Mucosa of rectum (tissue), 2 donors: ENCODE results near the gene BCAR3.

ENCODE experiments used
- H3K27ac ChIP-seq, 2 donors: one replicate each; pipeline ENCODE4 v1.7.0; 2013; ENCODE audit warnings: inconsistent platforms in 2 of 2, low read depth in 2 of 2, low read length in 2 of 2
- H3K27me3 ChIP-seq, 2 donors: one replicate each; pipeline ENCODE4 v1.7.0; 2013; ENCODE audit warnings: low read length in 2 of 2; ENCODE audit not compliant: control insufficient read depth in 2 of 2, insufficient read depth in 2 of 2
- H3K36me3 ChIP-seq, 2 donors: one replicate each; pipeline ENCODE4 v1.7.0; 2013; ENCODE audit warnings: low read length in 2 of 2; ENCODE audit not compliant: control insufficient read depth in 2 of 2, insufficient read depth in 2 of 2
- H3K4me1 ChIP-seq, 2 donors: one replicate each; pipeline ENCODE4 v1.7.0; 2013; ENCODE audit warnings: low read length in 2 of 2, mild to moderate bottlenecking in 1 of 2; ENCODE audit not compliant: control insufficient read depth in 2 of 2, insufficient read depth in 2 of 2
- H3K4me3 ChIP-seq, 2 donors: one replicate each; pipeline ENCODE4 v1.7.0; 2013; ENCODE audit warnings: low read length in 2 of 2
- H3K9ac ChIP-seq, 2 donors: one replicate each; pipeline ENCODE4 v1.7.0; 2013; ENCODE audit warnings: low read length in 2 of 2, low read depth in 1 of 2, mild to moderate bottlenecking in 1 of 2
- H3K9me3 ChIP-seq, 2 donors: one replicate each; pipeline ENCODE4 v1.7.0; 2013; ENCODE audit warnings: low read length in 2 of 2; ENCODE audit not compliant: control insufficient read depth in 2 of 2
- donor health status: healthy.
- donor health status: Normal muscosa, but diverticular disease.

Gene BCAR3

DNA sequence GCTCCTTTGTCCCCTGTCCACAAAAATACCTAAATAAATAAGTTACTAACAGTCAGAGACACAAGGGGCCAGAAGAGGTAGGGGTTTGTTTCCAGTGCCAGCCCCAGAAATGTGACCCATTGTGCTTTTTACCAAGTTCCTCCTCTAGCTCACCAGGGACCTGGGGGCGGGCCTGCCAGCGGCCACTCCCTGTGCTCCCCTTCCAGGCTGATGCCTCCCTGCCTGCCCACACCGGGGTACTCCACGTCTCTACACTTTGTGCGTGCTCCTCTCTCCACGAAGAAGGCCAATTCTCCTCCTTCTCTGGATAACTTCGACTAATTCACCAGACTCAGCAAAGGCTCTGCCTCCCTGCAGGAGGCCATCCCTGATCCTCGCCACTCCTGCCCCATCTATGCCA lies 72.1 kb downstream of the BCAR3 start:
- no peak overlapping the region for H3K9ac ChIP-seq
- no peak overlapping the region for H3K4me3 ChIP-seq
- H3K9me3 ChIP-seq: no peaks in the 10 kb centered on the region
- no peak overlapping the region for H3K27ac ChIP-seq
- H3K4me1 ChIP-seq: peaks cover 9 to 10% of the 10 kb centered on the region in 2 donors
- peaks cover 0 to 3% of the 10 kb centered on the region in 2 donors for H3K36me3 ChIP-seq
- H3K27me3 ChIP-seq: no peaks in the 10 kb centered on the region

DNA sequence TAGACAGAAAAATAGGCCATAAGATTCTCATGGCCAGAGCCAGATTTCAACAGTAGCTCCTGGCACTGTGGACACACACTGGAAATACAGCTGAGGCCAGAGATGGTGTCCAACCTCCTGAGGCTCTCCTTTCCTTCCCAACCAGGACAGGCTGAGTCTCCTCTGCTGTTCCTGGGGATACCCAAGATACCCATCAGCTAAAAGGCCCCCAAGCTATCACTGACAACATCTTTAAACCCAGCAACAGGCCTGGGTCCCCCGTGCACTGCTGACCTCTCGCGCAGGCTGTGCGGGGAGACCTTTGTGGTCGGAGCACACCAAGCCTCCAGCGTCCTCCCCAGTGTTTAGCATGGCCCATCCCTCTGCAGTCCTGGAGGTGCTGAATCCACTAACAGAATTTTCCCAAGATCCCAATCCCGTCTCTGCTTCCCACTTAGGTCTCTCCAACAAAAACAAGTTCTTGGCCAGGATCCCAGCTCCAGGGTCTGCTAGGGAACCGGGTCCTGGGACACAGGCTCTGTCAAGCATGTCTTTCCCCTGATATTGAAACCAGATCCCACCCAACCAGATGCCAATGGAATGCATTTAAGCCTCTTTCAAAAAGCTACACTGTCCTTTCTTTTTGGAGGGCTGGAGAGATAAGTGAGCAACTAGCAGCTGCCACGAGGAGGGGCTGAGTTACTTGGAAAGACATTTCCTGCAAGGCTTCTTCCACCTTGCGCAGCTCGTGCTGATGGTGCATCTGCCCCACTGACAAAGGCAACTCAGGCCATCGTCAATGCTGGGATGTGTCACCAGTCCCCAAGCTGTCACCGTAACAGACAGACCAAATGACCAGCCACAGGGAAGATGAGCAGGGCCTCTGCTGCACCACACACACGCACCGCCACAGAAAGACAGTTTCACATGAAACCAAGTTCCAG lies 73.2 kb downstream of the BCAR3 start:
- no peaks in the 10 kb centered on the region for H3K9me3 ChIP-seq
- H3K27me3 ChIP-seq: no peaks in the 10 kb centered on the region
- H3K4me1 ChIP-seq: no peaks in the 10 kb centered on the region
- no peak overlapping the region for H3K4me3 ChIP-seq
- H3K27ac ChIP-seq: no peak overlapping the region
- no peak overlapping the region for H3K9ac ChIP-seq
- peaks cover 0 to 5% of the 10 kb centered on the region in 2 donors for H3K36me3 ChIP-seq

DNA sequence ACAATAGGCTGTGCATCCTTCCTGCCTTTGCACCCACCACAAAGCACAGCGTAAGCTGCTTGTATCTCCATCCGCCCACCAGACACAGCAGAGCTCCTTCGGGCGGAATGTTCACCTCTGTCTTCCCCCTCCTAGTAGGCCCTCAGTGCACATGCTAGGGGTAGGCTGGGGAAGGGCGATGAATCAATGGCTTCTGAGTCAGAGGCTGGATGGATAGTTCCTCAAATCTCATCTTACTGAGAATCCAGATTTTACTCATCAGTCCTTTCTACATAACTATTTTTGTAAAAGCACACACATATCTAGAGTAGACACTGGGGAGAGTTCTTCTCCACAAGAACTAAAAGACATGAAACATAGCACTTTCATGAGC lies 73.8 kb downstream of the BCAR3 start:
- Histone ChIP-seq H3K9ac (no peak overlapping the region), H3K9me3 (no peaks in the 10 kb centered on the region), H3K27ac (no peak overlapping the region), H3K36me3 (peaks cover 2 to 5% of the 10 kb centered on the region in 2 donors), H3K4me3 (no peak overlapping the region), H3K27me3 (no peaks in the 10 kb centered on the region), H3K4me1 (no peaks in the 10 kb centered on the region)

DNA sequence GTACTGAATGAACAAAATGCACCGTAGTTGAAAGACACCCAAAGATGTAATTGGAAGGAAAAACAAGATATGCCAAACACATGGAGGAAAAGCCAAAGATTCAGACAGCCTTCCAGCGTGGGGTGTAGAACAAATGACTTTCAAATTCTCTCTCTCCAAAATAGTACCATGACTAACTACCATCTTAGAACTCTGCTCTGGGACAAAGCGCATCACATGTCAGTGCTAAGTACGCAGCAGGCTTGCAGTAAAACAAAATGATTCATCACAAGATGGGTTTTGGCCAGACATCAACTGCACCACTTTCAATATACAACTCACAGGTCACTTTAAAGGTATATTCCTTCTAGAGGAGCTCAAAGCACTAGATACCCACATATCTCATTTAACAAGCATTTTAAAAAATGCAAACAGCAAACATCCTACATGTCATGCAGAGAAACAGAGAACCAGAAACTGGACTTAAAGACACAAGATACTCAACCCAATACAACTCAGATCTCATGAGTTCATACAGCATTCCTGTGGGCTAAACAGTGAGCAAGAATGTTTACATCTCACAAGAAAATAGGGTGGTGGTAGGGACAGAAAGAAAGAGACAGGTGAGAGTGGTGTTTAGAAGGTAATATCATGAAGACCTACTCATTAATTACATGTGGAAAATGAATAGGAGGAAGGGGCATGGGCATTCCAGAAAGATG lies 75.7 kb downstream of the BCAR3 start:
- no peak overlapping the region for H3K9ac ChIP-seq
- no peaks in the 10 kb centered on the region for H3K4me1 ChIP-seq
- H3K36me3 ChIP-seq: peaks cover 2 to 5% of the 10 kb centered on the region in 2 donors
- no peak overlapping the region for H3K4me3 ChIP-seq
- H3K27me3 ChIP-seq: no peaks in the 10 kb centered on the region
- H3K9me3 ChIP-seq: no peaks in the 10 kb centered on the region
- no peak overlapping the region for H3K27ac ChIP-seq

DNA sequence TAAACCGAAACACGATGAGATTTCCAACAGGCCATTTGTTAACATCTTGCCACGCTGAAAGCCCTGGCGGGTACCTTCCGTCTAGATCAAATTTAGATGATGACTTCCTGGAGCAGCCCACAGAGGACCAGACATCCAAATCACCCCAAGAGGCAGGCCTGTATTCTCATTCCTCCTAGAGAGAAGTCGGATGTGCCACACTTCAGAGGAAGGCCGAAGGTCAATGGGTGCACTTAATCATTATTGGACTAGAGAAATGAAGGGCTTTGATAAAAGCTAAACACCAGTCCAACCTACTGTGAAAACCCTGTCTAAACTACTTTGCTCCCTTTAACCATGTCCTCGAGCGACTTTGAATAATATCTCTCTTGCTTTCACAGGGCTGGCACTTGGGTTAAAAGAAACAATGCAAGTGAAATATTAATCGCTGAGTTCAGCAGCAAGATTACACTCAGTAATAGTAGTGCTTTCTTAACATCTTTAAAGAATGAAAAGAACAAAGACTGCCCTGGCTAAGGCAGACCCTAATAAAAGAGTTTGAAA lies 76.5 kb downstream of the BCAR3 start:
- Histone ChIP-seq H3K9ac (no peak overlapping the region), H3K9me3 (no peaks in the 10 kb centered on the region), H3K4me3 (no peak overlapping the region), H3K27ac (no peak overlapping the region), H3K27me3 (no peaks in the 10 kb centered on the region), H3K36me3 (peaks cover 5 to 7% of the 10 kb centered on the region in 2 donors), H3K4me1 (no peaks in the 10 kb centered on the region)

DNA sequence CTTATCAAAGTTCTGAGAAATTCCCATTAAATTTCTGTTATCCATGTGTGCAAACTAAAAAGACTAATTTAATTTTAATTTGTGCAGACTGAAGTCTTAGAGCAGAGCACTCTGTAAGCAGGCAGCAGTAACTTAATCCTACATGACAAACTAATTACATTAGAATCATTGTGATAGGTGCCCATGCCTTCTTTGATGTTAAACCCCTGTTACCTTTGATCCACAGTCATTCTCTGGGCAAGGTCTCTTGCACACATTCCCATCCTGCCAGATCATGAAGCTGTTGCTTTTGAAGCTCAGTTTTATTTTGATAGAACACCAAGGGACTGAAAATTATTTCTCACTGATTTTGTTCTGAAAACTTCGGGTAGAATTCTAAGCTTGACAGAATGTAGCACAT lies 77.2 kb downstream of the BCAR3 start:
- H3K36me3 ChIP-seq: peaks cover 5 to 7% of the 10 kb centered on the region in 2 donors
- H3K9me3 ChIP-seq: no peaks in the 10 kb centered on the region
- no peak overlapping the region for H3K9ac ChIP-seq
- H3K27ac ChIP-seq: no peak overlapping the region
- H3K4me3 ChIP-seq: no peak overlapping the region
- no peaks in the 10 kb centered on the region for H3K27me3 ChIP-seq
- H3K4me1 ChIP-seq: no peaks in the 10 kb centered on the region

DNA sequence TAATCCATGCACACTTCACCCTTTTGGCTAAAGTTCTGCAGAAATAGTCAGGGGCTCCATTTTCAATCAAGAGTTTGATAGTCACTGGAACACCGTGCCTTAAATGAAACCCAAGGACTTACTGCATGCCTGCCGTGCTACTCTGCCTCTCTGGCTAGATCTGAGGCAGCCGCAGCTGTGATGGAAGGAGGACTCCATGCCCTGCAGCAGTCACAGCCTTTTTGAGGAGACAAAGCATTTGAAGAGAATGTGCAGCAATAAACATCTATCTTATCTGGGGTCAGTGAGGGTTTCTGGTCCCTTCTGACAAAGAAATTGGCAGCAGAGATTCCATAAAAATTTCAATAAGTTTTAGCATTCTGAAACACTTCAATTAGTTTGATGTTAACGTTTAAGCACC lies 78.0 kb downstream of the BCAR3 start:
- H3K4me3 ChIP-seq: no peak overlapping the region
- H3K4me1 ChIP-seq: no peaks in the 10 kb centered on the region
- H3K9me3 ChIP-seq: no peaks in the 10 kb centered on the region
- H3K27ac ChIP-seq: no peak overlapping the region
- H3K9ac ChIP-seq: no peak overlapping the region
- no peaks in the 10 kb centered on the region for H3K27me3 ChIP-seq
- peaks cover 5 to 7% of the 10 kb centered on the region in 2 donors for H3K36me3 ChIP-seq

DNA sequence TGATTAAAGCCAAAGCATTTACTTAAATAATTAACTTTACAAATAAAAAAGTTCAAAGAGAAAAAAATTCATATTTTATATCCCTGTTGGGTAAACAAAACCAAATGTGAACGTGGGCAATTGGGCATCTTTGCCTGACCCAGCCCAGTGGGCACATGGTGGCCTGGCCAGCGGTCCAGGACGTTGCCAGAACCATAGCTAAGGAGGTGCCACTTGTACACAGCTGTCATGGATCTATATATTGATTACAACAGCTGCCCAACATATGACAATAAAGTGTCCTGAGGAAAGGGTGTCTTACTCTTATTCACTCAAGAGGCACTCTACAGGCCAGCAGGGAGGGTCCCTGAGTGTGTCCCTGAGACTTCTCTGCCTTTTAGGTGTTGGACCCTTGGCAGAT lies 78.5 kb downstream of the BCAR3 start:
- no peak overlapping the region for H3K4me3 ChIP-seq
- no peaks in the 10 kb centered on the region for H3K27me3 ChIP-seq
- H3K9me3 ChIP-seq: no peaks in the 10 kb centered on the region
- H3K27ac ChIP-seq: no peak overlapping the region
- H3K9ac ChIP-seq: no peak overlapping the region
- H3K36me3 ChIP-seq: peaks cover 5 to 7% of the 10 kb centered on the region in 2 donors
- no peaks in the 10 kb centered on the region for H3K4me1 ChIP-seq

DNA sequence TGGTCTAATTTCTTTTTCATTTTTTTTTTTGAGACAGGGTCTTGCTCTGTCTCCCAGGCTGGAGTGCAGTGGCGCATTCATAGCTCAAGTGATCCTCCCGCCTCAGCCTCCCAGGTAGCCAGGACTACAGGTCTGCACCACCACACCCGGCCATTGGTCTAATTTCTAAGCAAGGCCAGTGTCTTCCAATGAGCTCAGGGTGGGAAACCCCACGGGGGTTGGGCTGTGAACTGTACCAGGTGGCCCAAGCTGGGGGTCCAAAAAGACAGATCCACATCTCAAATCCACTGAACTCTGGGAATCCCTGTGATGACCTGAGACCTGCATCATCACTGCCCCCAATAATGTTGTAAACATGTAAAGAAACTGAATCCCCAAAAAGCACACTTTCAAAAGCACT lies 79.5 kb downstream of the BCAR3 start:
- Histone ChIP-seq H3K27me3 (no peaks in the 10 kb centered on the region), H3K4me1 (peaks cover 0 to 3% of the 10 kb centered on the region in 2 donors), H3K9ac (no peak overlapping the region), H3K27ac (no peak overlapping the region), H3K9me3 (no peaks in the 10 kb centered on the region), H3K36me3 (peaks cover 5 to 9% of the 10 kb centered on the region in 2 donors), H3K4me3 (no peak overlapping the region)

DNA sequence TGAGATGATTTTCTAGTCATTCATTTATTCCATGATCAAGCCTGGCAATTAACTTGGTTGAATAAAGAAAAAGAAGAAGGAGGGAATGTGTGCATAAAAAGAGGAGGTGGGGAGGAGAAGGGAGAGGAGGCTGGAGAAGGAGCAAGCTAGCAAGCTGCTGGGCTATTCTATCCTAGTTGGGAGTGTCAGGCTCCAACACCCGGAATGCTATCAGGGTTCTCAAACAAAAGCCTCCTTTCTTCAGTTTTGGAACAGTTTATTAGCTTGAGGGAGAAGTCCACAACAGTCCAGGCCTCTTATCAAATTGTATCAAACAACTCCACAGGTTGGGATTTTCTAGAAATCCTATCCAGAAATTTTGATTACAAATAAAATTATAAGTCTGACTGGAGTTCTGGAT lies 80.0 kb downstream of the BCAR3 start:
- H3K4me1 ChIP-seq: peaks cover 0 to 3% of the 10 kb centered on the region in 2 donors
- no peaks in the 10 kb centered on the region for H3K27me3 ChIP-seq
- no peaks in the 10 kb centered on the region for H3K9me3 ChIP-seq
- H3K9ac ChIP-seq: no peak overlapping the region
- H3K4me3 ChIP-seq: no peak overlapping the region
- H3K27ac ChIP-seq: no peak overlapping the region
- peaks cover 5 to 13% of the 10 kb centered on the region in 2 donors for H3K36me3 ChIP-seq
